RWPE1 (cell line): ENCODE data around the gene KCTD5.

Experiments used
- CTCF ChIA-PET: fragments of 350-600 bp; sonication (Branson Sonifier 250); formaldehyde crosslinking; extraction: SDS; loops from one replicate; lab custom pipeline; 2021; lab: Yijun Ruan, JAX
- POLR2A ChIA-PET: fragments of 400-600 bp; formaldehyde crosslinking; extraction: SDS; loops from one replicate; lab custom pipeline; 2020; ENCODE audit warnings: antibody characterized with exemption; ENCODE audit not compliant: low non-redundant PET; lab: Yijun Ruan, JAX
- DNase-seq: peaks from one replicate; pipeline ENCODE4 v3.0.0; 2012; ENCODE audit warnings: low spot score
- H3K27ac ChIP-seq: fragments of 450-650 bp; 2 replicates; pipeline ENCODE4 v1.5.1; 2017
- CTCF ChIP-seq: fragments of 450-650 bp; conservative IDR thresholded peaks from 2 replicates; pipeline ENCODE4 v1.5.1; 2017; ENCODE audit warnings: low read depth, mild to moderate bottlenecking

Gene KCTD5

GRCh38 chr16:2744711-2745110 is 62.4 kb downstream of the KCTD5 start:
- TF ChIP-seq CTCF = no peak
- ChIA-PET POLR2A (no interaction called here), CTCF (no interaction called here)
- no peak overlapping the region for H3K27ac ChIP-seq
- DNase-seq = no peak

GRCh38 chr16:2745116-2745890 is 63.0 kb downstream of the KCTD5 start:
- DNase-seq = no peak
- no peak overlapping the region for H3K27ac ChIP-seq
- POLR2A ChIA-PET = no interaction called here
- CTCF ChIA-PET = interaction anchor here (0.6 kb wide), 1 partner anchor 182 kb away, joined by 3 read pairs; no protein-coding TSS in a partner anchor
- TF ChIP-seq CTCF = no peak

- H3K27ac ChIP-seq = no peak overlapping the region
- CTCF ChIA-PET = no interaction called here
- DNase-seq = no peak
- POLR2A ChIA-PET = no interaction called here
- TF ChIP-seq CTCF = no peak
These were observed 63.6 kb downstream of the KCTD5 start for GRCh38 chr16:2745961-2746360.

- H3K27ac ChIP-seq = peak overlapping the region; percentile 7; the same call in 1 of the 2 replicates
- ChIA-PET POLR2A (no interaction called here), CTCF (no interaction called here)
- no peak for DNase-seq
- TF ChIP-seq CTCF = no peak
These were observed 66.6 kb downstream of the KCTD5 start for GRCh38 chr16:2748757-2749455.

- peak overlapping the region; percentile 7; the same call in 1 of the 2 replicates for H3K27ac ChIP-seq
- no peak for TF ChIP-seq CTCF
- CTCF ChIA-PET = no interaction called here
- no peak for DNase-seq
- POLR2A ChIA-PET = no interaction called here
These were observed 67.2 kb downstream of the KCTD5 start for GRCh38 chr16:2749476-2749875.

GRCh38 chr16:2749936-2750335 is 67.6 kb downstream of the KCTD5 start:
- CTCF ChIA-PET = no interaction called here
- POLR2A ChIA-PET = no interaction called here
- TF ChIP-seq CTCF = no peak

More at GRCh38 chr16:2749936-2750335, 67.6 kb downstream of the KCTD5 start:
- H3K27ac ChIP-seq = peak overlapping the region; percentile 7; the same call in 1 of the 2 replicates
- no peak for DNase-seq
